ENCODE data around the gene COMMD2. TPM values are rescaled to one million over a fixed set of nuclear protein-coding genes. Genes with fewer than 3 reads are reported as not detected.

COMMD2 gene
- total and polyA plus RNA-seq, 11 donors = 4.5 to 25.8 (median 17.3) TPM

- TF ChIP-seq POLR2A (IDR thresholded peaks at IDR 0.05) = no peak
- TF ChIP-seq CTCF (IDR thresholded peaks at IDR 0.05) = peak; percentile 61 to 83 (median 76)
- Histone ChIP-seq H3K9me3 (peaks cover 0 to 20% (median 6%) of the 10 kb centered on the region in 12 donors), H3K36me3 (no peaks in the 10 kb centered on the region), H3K27me3 (no peaks in the 10 kb centered on the region), H3K4me1 (peaks cover 0 to 5% (median 0%) of the 10 kb centered on the region in 12 donors), H3K4me3 (peak overlapping the region in 6 of 12 donors; percentile 0 to 25 (median 14)), H3K27ac (peak overlapping the region in 1 of 12 donors; percentile 44)
- DNase-seq (peak in 3 of 5 donors; percentile 38 to 46 (median 42)), ATAC-seq (peak in 3 of 4 donors; percentile 57 to 65 (median 59))
- intact Hi-C loops (cut with DNase I) = loop anchor here (1.0 to 10.0 kb wide), 12 partner anchors 53 to 205 kb away; partner anchors contain the start of gene WWTR1 (in 4 of the 10)
- 2 to 16% (median 9%) methylated on average over 2 of the region's 2 CpGs for WGBS, 4 donors
Measured at GRCh38 chr3:149717391-149718056, 34.8 kb downstream of the COMMD2 start.

GRCh38 chr3:149716984-149717383 lies 35.3 kb downstream of the COMMD2 start:
- DNase-seq (no peak), ATAC-seq (no peak)
- Histone ChIP-seq H3K27ac (peak overlapping the region in 1 of 12 donors; percentile 44), H3K9me3 (peaks cover 0 to 19% (median 6%) of the 10 kb centered on the region in 12 donors), H3K4me3 (peak overlapping the region in 6 of 12 donors; percentile 0 to 25 (median 14)), H3K27me3 (no peaks in the 10 kb centered on the region), H3K36me3 (no peaks in the 10 kb centered on the region), H3K4me1 (peaks cover 0 to 5% (median 0%) of the 10 kb centered on the region in 12 donors)
- no peak for TF ChIP-seq CTCF (IDR thresholded peaks at IDR 0.05)
- no peak for TF ChIP-seq POLR2A (IDR thresholded peaks at IDR 0.05)
- WGBS, 4 donors = 67 to 74% (median 70%) methylated on average over 6 of the region's 6 CpGs
- intact Hi-C loops (cut with DNase I) = loop anchor here (1.0 to 10.0 kb wide), 12 partner anchors 52 to 205 kb away; partner anchors contain the start of gene WWTR1 (in 4 of the 10)

- H3K36me3 ChIP-seq = no peaks in the 10 kb centered on the region
- TF ChIP-seq POLR2A (IDR thresholded peaks at IDR 0.05) (no peak), CTCF (IDR thresholded peaks at IDR 0.05) (no peak)
- ATAC-seq (peak in 1 of 4 donors; percentile 29), DNase-seq (peak in 1 of 5 donors; percentile 54)
- no peak overlapping the region for H3K27ac ChIP-seq
- H3K9me3 ChIP-seq = peaks cover 0 to 2% (median 0%) of the 10 kb centered on the region in 12 donors
- 94 to 99% (median 97%) methylated on average over 10 to 13 of the region's 13 CpGs for WGBS, 4 donors
- no peak overlapping the region for H3K4me3 ChIP-seq
- H3K27me3 ChIP-seq = no peaks in the 10 kb centered on the region
- intact Hi-C loops (cut with DNase I) = loop anchor here (5.0 to 10.0 kb wide), 7 partner anchors 50 to 203 kb away; partner anchors contain the start of gene WWTR1 (in 3 of the 10)
- H3K4me1 ChIP-seq = peaks cover 0 to 5% (median 0%) of the 10 kb centered on the region in 12 donors
Measured at GRCh38 chr3:149715247-149715646, 37.0 kb downstream of the COMMD2 start.
